NB4 (cell line): ENCODE data around the gene ANKRD34A.

ENCODE experiments used
- MYC ChIP-seq: IDR thresholded peaks from 2 replicates; pipeline ENCODE4 v1.6.1; 2011; ENCODE audit warnings: low read depth, low read length
- POLR2A ChIP-seq: IDR thresholded peaks from 2 replicates; pipeline ENCODE4 v1.6.1; 2011; ENCODE audit warnings: mild to moderate bottlenecking; ENCODE audit not compliant: insufficient read length; ENCODE audit errors: extremely low read depth
- TF ChIP-seq, protein P1 (sequence below): IDR thresholded peaks from one replicate; pipeline ENCODE4 v1.5.1; 2012; ENCODE audit warnings: low read depth, low read length
- TF ChIP-seq, protein P2 (sequence below): IDR thresholded peaks from 2 replicates; pipeline ENCODE4 v1.6.1; 2011; ENCODE audit warnings: low read depth, low read length

DNA sequence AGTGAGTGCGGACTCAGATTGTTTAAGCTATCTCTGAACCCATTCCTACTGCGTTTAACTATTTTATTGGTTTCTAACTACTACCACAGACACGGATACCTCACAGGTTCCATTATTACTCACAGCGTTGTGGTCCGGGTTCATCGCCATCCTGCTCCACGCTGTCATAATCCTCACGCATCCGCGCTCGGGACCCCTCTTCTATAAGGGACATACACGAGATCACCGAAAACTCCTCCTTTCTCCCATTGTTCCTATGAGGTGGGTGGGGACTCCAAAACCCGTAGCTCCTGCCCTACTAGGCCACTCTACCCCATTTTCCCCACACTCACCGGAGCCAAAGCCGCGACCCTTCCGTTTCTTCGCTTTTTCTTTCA is 37.7 kb downstream of the ANKRD34A start:
- TF ChIP-seq, protein P1, sequence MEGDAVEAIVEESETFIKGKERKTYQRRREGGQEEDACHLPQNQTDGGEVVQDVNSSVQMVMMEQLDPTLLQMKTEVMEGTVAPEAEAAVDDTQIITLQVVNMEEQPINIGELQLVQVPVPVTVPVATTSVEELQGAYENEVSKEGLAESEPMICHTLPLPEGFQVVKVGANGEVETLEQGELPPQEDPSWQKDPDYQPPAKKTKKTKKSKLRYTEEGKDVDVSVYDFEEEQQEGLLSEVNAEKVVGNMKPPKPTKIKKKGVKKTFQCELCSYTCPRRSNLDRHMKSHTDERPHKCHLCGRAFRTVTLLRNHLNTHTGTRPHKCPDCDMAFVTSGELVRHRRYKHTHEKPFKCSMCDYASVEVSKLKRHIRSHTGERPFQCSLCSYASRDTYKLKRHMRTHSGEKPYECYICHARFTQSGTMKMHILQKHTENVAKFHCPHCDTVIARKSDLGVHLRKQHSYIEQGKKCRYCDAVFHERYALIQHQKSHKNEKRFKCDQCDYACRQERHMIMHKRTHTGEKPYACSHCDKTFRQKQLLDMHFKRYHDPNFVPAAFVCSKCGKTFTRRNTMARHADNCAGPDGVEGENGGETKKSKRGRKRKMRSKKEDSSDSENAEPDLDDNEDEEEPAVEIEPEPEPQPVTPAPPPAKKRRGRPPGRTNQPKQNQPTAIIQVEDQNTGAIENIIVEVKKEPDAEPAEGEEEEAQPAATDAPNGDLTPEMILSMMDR, result no peak
- TF ChIP-seq POLR2A (no peak), MYC (no peak)
- TF ChIP-seq, protein P2, sequence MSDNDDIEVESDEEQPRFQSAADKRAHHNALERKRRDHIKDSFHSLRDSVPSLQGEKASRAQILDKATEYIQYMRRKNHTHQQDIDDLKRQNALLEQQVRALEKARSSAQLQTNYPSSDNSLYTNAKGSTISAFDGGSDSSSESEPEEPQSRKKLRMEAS, result no peak
